GM10266 (cell line): Measurements from ENCODE around the gene ARID3B.
"Not testable (repeated sequence)": the region's sequence is repeated elsewhere in the genome, so short reads cannot be mapped to it uniquely, and the experiment has no call there.

ENCODE experiments used
- DNase-seq: peaks from one replicate; pipeline ENCODE4 v3.0.0; 2012; ENCODE audit errors: extremely low spot score
- CTCF ChIP-seq: IDR thresholded peaks from 2 replicates; pipeline ENCODE4 v1.5.1; 2012; ENCODE audit warnings: mild to moderate bottlenecking, low read depth; ENCODE audit not compliant: control insufficient read depth, insufficient read depth; ENCODE audit errors: missing control alignments

Gene ARID3B

DNA sequence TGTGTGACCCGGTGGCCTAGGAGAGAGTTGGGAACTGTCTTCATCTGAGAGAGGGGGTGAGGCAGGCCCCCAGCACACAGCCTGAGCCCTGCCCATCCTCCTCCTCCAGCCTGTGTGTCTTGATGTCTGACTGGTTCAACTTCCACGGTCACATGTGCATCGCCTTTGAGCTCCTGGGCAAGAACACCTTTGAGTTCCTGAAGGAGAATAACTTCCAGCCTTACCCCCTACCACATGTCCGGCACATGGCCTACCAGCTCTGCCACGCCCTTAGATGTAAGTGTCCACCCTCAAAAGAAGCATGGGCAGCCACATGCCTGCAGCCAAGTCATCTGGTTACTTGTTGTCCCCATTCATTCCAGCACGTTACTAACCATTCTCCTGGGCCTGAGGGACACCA, 84.7 kb downstream of the ARID3B start:
- DNase-seq = no peak
- TF ChIP-seq CTCF = no peak

DNA sequence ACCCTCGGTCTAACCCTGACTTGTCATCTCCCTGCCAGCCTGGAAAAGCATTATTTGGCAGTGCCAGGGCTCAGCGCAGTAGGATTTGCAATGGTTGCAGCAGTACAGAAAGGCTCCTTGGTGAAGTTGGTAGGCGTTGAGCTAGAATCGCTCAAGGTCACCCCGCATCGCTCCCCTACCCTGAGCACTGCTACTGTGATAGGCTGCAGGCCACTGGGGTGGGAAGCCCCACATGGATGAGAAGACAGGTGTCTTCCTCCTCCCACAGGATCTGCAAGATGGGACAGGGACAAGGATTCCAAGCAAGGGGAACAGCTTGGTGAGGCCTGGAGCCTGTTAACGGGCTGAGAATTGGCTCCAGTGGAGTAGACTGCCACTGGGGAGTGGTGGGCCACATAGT, 85.3 kb downstream of the ARID3B start:
- TF ChIP-seq CTCF = no peak
- DNase-seq = no peak

DNA sequence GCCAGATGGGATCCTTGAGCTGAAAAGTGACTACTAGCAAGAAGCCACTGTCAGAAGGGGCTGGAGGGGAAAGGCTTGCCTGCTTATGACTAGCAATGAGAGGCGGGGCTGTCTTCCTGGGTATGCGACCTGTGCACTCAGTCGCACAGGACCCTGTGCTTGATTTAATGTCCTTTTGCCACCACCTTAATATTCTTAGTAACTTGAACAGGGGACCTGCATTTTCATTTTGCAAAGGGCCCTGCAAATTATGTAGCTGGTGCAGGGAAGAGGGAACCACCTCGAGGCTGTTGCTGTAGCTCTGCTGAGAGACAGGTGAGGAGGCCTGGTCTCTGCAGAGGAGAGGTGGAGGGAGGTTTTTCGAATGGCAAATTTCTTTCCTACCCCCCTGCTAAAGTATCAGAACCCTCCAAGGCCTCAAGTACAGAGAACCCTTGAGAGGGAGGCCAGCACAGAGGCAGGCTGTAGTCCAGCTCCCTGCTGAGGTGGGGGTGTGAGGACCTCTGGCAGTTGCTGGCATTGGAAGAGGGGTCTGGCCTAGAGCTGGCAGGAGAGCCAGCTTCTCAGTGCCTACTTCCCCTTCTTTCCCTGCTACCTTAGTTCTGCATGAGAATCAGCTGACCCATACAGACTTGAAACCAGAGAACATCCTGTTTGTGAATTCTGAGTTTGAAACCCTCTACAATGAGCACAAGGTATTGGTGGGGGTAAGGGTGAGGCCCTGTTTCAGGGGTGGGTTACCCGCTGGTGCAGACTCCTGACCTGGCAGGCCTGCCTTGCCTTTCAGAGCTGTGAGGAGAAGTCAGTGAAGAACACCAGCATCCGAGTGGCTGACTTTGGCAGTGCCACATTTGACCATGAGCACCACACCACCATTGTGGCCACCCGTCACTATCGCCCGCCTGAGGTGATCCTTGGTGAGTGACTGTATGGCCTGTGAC, 86.0 kb downstream of the ARID3B start:
- no peak for TF ChIP-seq CTCF
- no peak for DNase-seq

DNA sequence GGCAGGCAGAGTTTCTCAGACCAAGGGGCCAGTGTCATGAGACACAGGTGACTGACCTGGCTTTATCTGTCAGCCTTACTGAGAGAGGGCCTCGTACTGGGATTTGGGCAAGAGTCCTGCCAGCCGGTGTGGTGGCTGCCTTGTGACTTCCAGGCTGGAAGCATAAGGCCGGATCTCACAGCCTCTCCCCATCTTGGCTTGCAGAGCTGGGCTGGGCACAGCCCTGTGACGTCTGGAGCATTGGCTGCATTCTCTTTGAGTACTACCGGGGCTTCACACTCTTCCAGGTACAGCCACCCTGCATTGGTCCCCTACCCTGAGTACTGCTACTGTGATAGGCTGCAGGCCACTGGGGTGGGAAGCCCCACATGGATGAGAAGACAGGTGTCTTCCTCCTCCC, 86.7 kb downstream of the ARID3B start:
- no peak for TF ChIP-seq CTCF
- no peak for DNase-seq

DNA sequence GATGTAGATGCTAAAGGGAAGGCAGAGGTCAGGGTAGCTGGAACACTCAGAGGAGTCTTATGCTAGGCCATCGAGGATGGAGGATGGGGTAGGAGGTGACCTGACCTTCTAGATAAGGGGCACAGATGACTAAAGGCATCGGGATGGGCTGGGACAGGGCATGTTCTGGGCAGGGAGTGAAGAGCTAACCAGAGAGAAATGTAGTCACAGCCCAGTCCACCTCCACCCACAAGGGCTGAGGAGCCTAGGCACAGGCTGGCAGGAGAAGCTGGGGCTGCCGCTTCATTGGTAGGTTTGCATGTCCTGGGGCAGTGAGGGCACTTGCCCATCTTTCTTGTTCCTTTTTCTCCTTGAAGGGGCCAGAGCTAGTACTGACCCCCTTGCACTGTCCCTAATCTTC, 87.2 kb downstream of the ARID3B start:
- no peak for DNase-seq
- TF ChIP-seq CTCF = no peak

- no peak for TF ChIP-seq CTCF
Measured at GRCh38 chr15:74628949-74629348, 87.9 kb downstream of the ARID3B start.

DNA sequence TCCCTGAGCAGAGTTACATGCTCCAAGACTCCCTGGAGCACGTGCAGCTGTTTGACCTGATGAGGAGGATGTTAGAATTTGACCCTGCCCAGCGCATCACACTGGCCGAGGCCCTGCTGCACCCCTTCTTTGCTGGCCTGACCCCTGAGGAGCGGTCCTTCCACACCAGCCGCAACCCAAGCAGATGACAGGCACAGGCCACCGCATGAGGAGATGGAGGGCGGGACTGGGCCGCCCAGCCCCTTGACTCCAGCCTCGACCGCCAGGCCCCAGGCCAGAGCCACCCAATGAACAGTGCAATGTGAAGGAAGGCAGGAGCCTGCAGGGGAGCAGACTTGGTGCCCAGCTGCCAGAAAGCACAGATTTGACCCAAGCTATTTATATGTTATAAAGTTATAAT, 88.7 kb downstream of the ARID3B start:
- DNase-seq = not testable (repeated sequence)

More at GRCh38 chr15:74628949-74629348, 87.9 kb downstream of the ARID3B start:
- DNase-seq = no peak
